GM12878 (cell line): ENCODE data around the gene MLXIP. TPM values are rescaled to one million over a fixed set of nuclear protein-coding genes. Genes with fewer than 3 reads are reported as not detected.

Experiments
- ATAC-seq: fragments of 200-7000 bp; cut with Tn5 transposase; 3 replicates; pipeline ENCODE4 v1.9.1; 2020; ENCODE audit warnings: mild to moderate bottlenecking, moderate library complexity
- BruUV-seq: library from RNA; stranded (reverse); fragments of 400-500 nt; replicated peaks from 2 replicates; lab custom pipeline; 2021; lab: Mats Ljungman, UMichigan
- CTCF ChIA-PET: fragments of 300-600 bp; sonication (Branson Sonifier 250); formaldehyde crosslinking; extraction: SDS; loops from one replicate; lab custom pipeline; 2021; ENCODE audit warnings: inconsistent platforms; lab: Yijun Ruan, JAX
- POLR2A ChIA-PET: fragments of 350-600 bp; formaldehyde crosslinking; extraction: SDS; loops from one replicate; lab custom pipeline; 2021; ENCODE audit warnings: inconsistent platforms; lab: Charles Lee
- RAD21 ChIA-PET: fragments of 300-600 bp; sonication (Branson Sonifier 250); formaldehyde crosslinking; loops from one replicate; lab custom pipeline; 2023; ENCODE audit warnings: antibody characterized with exemption; ENCODE audit not compliant: unreplicated experiment; lab: Charles Lee
- SMC1A ChIA-PET: fragments of 300-600 bp; sonication (Branson Sonifier 250); formaldehyde crosslinking; loops from one replicate; lab custom pipeline; 2023; ENCODE audit not compliant: unreplicated experiment, uncharacterized antibody; lab: Charles Lee
- DNase-seq: peaks from one replicate; pipeline ENCODE4 v3.0.0-alpha.2; 2011; ENCODE audit warnings: low read depth, low spot score
- FAIRE-seq: peaks from 3 replicates; lab custom pipeline; 2011; peaks lifted over from hg19 to GRCh38; lab: Jason Lieb, UNC
- H2AFZ ChIP-seq: 2 replicates; pipeline ENCODE4 v1.6.0; 2011; ENCODE audit warnings: low read depth, low read length, control low read depth; ENCODE audit not compliant: control insufficient read depth
- H3K27ac ChIP-seq: 2 replicates; pipeline ENCODE4 v1.5.1; 2011; ENCODE audit warnings: control low read depth; ENCODE audit not compliant: control insufficient read depth, insufficient read depth
- H3K27me3 ChIP-seq, 2 experiments: replicated peaks in 1 of 2; 2 replicates each; pipeline versions ENCODE4 v1.6.0 to v1.6.1; 2011; ENCODE audit warnings: low read length in 1 of 2; ENCODE audit not compliant: control insufficient read depth in 2 of 2, insufficient read depth in 2 of 2
- H3K36me3 ChIP-seq, 2 experiments: 2 replicates each; pipeline ENCODE4 v1.5.1; 2011; ENCODE audit warnings: low read length in 1 of 2; ENCODE audit not compliant: control insufficient read depth in 2 of 2, insufficient read depth in 2 of 2
- H3K4me1 ChIP-seq: 2 replicates; pipeline ENCODE4 v1.6.1; 2011; ENCODE audit warnings: mild to moderate bottlenecking, low read length, moderate library complexity, mixed read lengths; ENCODE audit not compliant: control insufficient read depth, insufficient read depth
- H3K4me2 ChIP-seq: 2 replicates; pipeline ENCODE4 v1.6.0; 2011; ENCODE audit warnings: control low read depth; ENCODE audit not compliant: control insufficient read depth, insufficient read depth
- H3K4me3 ChIP-seq: fragments of 200-600 bp; sonication (generic); 2 replicates; pipeline ENCODE4 v1.5.1; 2016
- H3K79me2 ChIP-seq: 2 replicates; pipeline ENCODE4 v1.6.0; 2011; ENCODE audit warnings: low read length; ENCODE audit not compliant: control insufficient read depth, insufficient read depth
- H3K9ac ChIP-seq: 2 replicates; pipeline ENCODE4 v1.8.0; 2011; ENCODE audit warnings: low read length, control low read depth, mixed read lengths; ENCODE audit not compliant: control insufficient read depth, insufficient read depth
- H3K9me3 ChIP-seq: replicated peaks from 3 replicates; pipeline ENCODE4 v1.5.1; 2011; ENCODE audit warnings: mild to moderate bottlenecking, low read length; ENCODE audit not compliant: control insufficient read depth, insufficient read depth
- H4K20me1 ChIP-seq: 2 replicates; pipeline ENCODE4 v1.6.0; 2011; ENCODE audit not compliant: control insufficient read depth, insufficient read depth
- BCL11A ChIP-seq: IDR thresholded peaks from 2 replicates; pipeline ENCODE4 v1.6.1; 2011; ENCODE audit warnings: low read depth, low read length
- CBX5 ChIP-seq: sonication (generic); IDR thresholded peaks from 2 replicates; pipeline ENCODE4 v1.6.1; 2016; ENCODE audit warnings: low read depth, moderate library complexity, mild to moderate bottlenecking, inconsistent platforms
- CREM ChIP-seq: IDR thresholded peaks from 2 replicates; pipeline ENCODE4 v1.6.1; 2014; ENCODE audit warnings: antibody characterized with exemption, low read depth
- EGR1 ChIP-seq, 2 experiments: IDR thresholded peaks; 1 replicate in 1 of 2; 2 replicates in 1 of 2; pipeline ENCODE4 v1.6.1; 2011 to 2012; ENCODE audit warnings: low read depth in 2 of 2, low read length in 2 of 2, borderline replicate concordance in 1 of 2, mild to moderate bottlenecking in 1 of 2, moderate library complexity in 1 of 2
- FOXM1 ChIP-seq: IDR thresholded peaks from 2 replicates; pipeline ENCODE4 v1.6.1; 2012; ENCODE audit warnings: low read depth, mild to moderate bottlenecking, inconsistent platforms, low read length, moderate library complexity
- HCFC1 ChIP-seq: fragments of 150-350 bp; IDR thresholded peaks from 2 replicates; pipeline ENCODE4 v1.6.1; 2014; ENCODE audit warnings: low read length
- IRF3 ChIP-seq: fragments of 450-650 bp; IDR thresholded peaks from 2 replicates; pipeline ENCODE4 v1.6.1; 2014; ENCODE audit warnings: mild to moderate bottlenecking
- PML ChIP-seq: IDR thresholded peaks from 2 replicates; pipeline ENCODE4 v1.6.1; 2012; ENCODE audit warnings: low read length, inconsistent platforms
- REST ChIP-seq: IDR thresholded peaks from 2 replicates; pipeline ENCODE4 v1.6.1; 2012; ENCODE audit warnings: mild to moderate bottlenecking, low read depth, low read length
- TBL1XR1 ChIP-seq: IDR thresholded peaks from 2 replicates; pipeline ENCODE4 v1.6.1; 2012; ENCODE audit warnings: low read depth, low read length, improper control_type of control experiment
- USF1 ChIP-seq: IDR thresholded peaks from 2 replicates; pipeline ENCODE4 v1.6.1; 2011; ENCODE audit warnings: borderline replicate concordance, low read depth, mild to moderate bottlenecking, moderate library complexity, mixed read lengths, low read length; ENCODE audit not compliant: insufficient read depth; ENCODE audit errors: extremely low read length
- ZNF217 ChIP-seq: fragments of 450-650 bp; IDR thresholded peaks from 2 replicates; pipeline ENCODE4 v1.6.1; 2017; ENCODE audit warnings: antibody characterized with exemption, mild to moderate bottlenecking
- ZZZ3 ChIP-seq: IDR thresholded peaks from 2 replicates; pipeline ENCODE4 v1.6.1; 2011; ENCODE audit warnings: low read depth; ENCODE audit not compliant: control insufficient read depth, insufficient read length
- WGBS: methylation state at CpG from one replicate; pipeline ENCODE4 v1.1.6; 2016; ENCODE audit warnings: low lambda C conversion rate; ENCODE audit not compliant: insufficient replicate concordance, insufficient coverage; ENCODE audit errors: missing lambda C conversion rate; 5-methylcytosine and 5-hydroxymethylcytosine counted together
- in situ Hi-C: fragments of 300-500 bp; cut with MboI; formaldehyde crosslinking; loops from 9 replicates; pipeline ENCODE4 v1.14.3; 2018; ENCODE audit warnings: mixed read lengths
- intact Hi-C: fragments of 100-400 bp; cut with micrococcal nuclease; formaldehyde crosslinking; loops from one replicate; pipeline ENCODE4 v1.14.2; 2022; ENCODE audit not compliant: unreplicated experiment
- polyA plus RNA-seq, 11 experiments: library from polyadenylated mRNA; depleted of rRNA in 4 of 11; unstranded in 6 of 11; stranded (reverse) in 5 of 11; fragments of >200 nt; fragmentation: Nextera tagmentation in 4 of 11; fragmentation: Illumina TruSeq in 1 of 11; extraction: Ambion mirVana in 4 of 11; extraction: Trizol in 1 of 11; gene quantifications; 1 replicate in 1 of 11; 2 replicates in 10 of 11; pipeline versions ENCODE4 v1.2.1 to v1.2.3, GENCODE V29; 2011 to 2016; ENCODE audit warnings: inconsistent platforms in 2 of 11, missing spikeins in 2 of 11, low read depth in 1 of 11
- total RNA-seq, 4 experiments: library from RNA; depleted of rRNA in 3 of 4; stranded (reverse); fragments of >200 nt in 3 of 4; fragmentation: Illumina TruSeq in 1 of 4; extraction: Trizol in 1 of 4; gene quantifications; 2 replicates each; pipeline versions ENCODE4 v1.2.1 to v1.2.3, GENCODE V29; 2013 to 2021

MLXIP gene
- total and polyA plus RNA-seq, 10 of the 15 experiments (the other 5 are each of a cell fraction or from before 2014, with no cell fraction given) = 1.1 to 23.7 (median 7.0) TPM

- RAD21 ChIA-PET = no interaction called here
- BruUV-seq = no TSS peak
- Histone ChIP-seq H3K4me1 (no peaks in the 10 kb centered on the region), H3K27ac (no peak overlapping the region), H4K20me1 (no peaks in the 10 kb centered on the region), H3K9ac (no peak overlapping the region), H2AFZ (no peak overlapping the region), H3K27me3 (no peaks in the 10 kb centered on the region), H3K4me2 (no peak overlapping the region), H3K79me2 (no peaks in the 10 kb centered on the region), H3K36me3 (no peaks in the 10 kb centered on the region), H3K4me3 (no peak overlapping the region), H3K9me3 (no peaks in the 10 kb centered on the region)
- ATAC-seq = no peak
- CTCF ChIA-PET = no interaction called here
- SMC1A ChIA-PET = interaction anchor here (1.0 kb wide), 1 partner anchor 102 kb away, joined by 3 read pairs; no protein-coding TSS in a partner anchor
- 74% methylated on average over 10 of the region's 10 CpGs for WGBS
- in situ Hi-C loops (no loop called here), intact Hi-C loops (no loop called here)
- no peak for FAIRE-seq
- no peak for DNase-seq
- TF ChIP-seq TBL1XR1 (no peak), ZZZ3 (no peak), USF1 (no peak), FOXM1 (no peak), ZNF217 (no peak), CREM (no peak), PML (no peak), HCFC1 (no peak), REST (no peak), BCL11A (no peak), CBX5 (no peak), IRF3 (no peak), EGR1 (IDR thresholded peaks at IDR 0.05; ENCODE audit: borderline replicate concordance in 1 of 2, low read depth in 2 of 2, low read length in 2 of 2) (no peak)
- POLR2A ChIA-PET = interaction anchor here (0.6 kb wide), 1 partner anchor 60 kb away, joined by 5 read pairs; no protein-coding TSS in a partner anchor
Observed at GRCh38 chr12:122155705-122156104, 77.1 kb downstream of the MLXIP start.
